ENCODE measurements around the gene MORN3.
A peak's percentile ranks its signal among the peaks of the same experiment; 100 is the strongest.

The MORN3 gene

DNA sequence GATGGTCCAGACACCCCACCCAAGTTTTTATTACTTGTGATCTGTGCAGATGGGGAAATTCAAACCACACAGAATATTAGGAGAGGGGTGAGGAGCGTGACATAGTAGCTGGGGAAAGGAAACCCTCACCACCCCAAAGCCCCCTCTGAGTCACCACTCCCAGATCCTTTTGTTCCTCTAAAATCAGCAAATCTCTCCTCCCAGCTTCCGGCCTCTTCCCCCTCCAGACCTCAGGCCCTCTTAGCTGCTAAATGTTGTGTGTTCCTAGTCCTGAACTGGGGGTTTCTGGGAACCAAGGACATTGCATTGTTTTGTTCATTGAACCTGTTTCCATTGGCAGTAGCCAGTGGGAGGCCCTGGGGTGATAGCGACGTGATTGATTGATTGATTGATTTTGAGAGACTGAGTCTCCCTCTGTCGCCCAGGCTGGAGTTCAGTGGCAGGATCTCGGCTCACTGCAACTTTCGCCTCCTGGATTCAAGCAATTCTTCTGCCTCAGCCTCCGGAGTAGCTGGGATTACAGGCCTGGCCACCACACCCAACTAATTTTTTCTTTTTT, 49.0 kb downstream of the MORN3 start:
- TF ChIP-seq SUZ12 (IDR thresholded peaks at IDR 0.05; ENCODE audit: extremely low read depth, insufficient read depth, insufficient read length) (no peak), YY1 (IDR thresholded peaks at IDR 0.05; ENCODE audit: insufficient read depth, insufficient read length) (no peak), ZNF274 (IDR thresholded peaks at IDR 0.05; ENCODE audit: low read depth, low read length) (no peak)
- Histone ChIP-seq H3K9me3 (ENCODE audit: insufficient read depth, low read length) (no peaks in the 10 kb centered on the region), H3K27me3 (ENCODE audit: insufficient read depth, insufficient read length) (no peaks in the 10 kb centered on the region), H3K9ac (ENCODE audit: insufficient read length, low read depth) (no peak overlapping the region), H3K4me3 (ENCODE audit: insufficient read length, low read depth) (no peak overlapping the region), H3K36me3 (ENCODE audit: insufficient read depth, insufficient read length, low read length) (no peaks in the 10 kb centered on the region), H3K4me1 (ENCODE audit: insufficient read depth, insufficient read length) (peaks cover 10% of the 10 kb centered on the region)
- DNase-seq (ENCODE audit: low read depth, low spot score): peak; percentile 81

DNA sequence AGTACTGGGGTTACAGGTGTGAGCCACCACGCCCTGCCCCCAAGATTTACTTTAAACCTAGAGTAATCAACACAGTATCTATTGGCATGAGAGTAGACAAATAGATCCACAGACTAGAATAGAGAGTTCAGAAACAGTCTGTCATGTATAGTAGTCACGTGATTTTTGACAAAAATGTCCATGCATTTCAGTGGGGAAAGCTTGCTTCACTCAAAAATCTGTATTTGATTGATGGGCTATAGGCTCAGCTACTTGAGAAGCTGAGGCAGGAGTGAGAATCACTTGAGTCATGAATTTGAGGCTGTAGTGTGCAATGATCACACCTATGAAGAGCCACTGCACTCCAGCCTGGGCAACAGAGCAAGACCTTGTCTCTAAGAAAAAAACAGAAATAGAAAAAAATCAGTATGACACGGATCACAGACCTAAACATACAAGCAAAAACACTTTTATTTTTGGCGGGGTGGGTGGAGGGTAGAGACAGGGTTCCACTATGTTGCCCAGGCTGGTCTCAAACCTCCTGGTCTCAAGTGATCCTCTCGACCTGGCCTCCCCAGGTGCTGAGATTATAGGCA, 50.7 kb downstream of the MORN3 start:
- Histone ChIP-seq H3K27me3 (ENCODE audit: insufficient read depth, insufficient read length) (no peaks in the 10 kb centered on the region), H3K4me3 (ENCODE audit: insufficient read length, low read depth) (no peak overlapping the region), H3K4me1 (ENCODE audit: insufficient read depth, insufficient read length) (peaks cover 10% of the 10 kb centered on the region), H3K9me3 (ENCODE audit: insufficient read depth, low read length) (no peaks in the 10 kb centered on the region), H3K9ac (ENCODE audit: insufficient read length, low read depth) (no peak overlapping the region), H3K36me3 (ENCODE audit: insufficient read depth, insufficient read length, low read length) (no peaks in the 10 kb centered on the region)
- TF ChIP-seq SUZ12 (IDR thresholded peaks at IDR 0.05; ENCODE audit: extremely low read depth, insufficient read depth, insufficient read length) (no peak), ZNF274 (IDR thresholded peaks at IDR 0.05; ENCODE audit: low read depth, low read length) (no peak), YY1 (IDR thresholded peaks at IDR 0.05; ENCODE audit: insufficient read depth, insufficient read length) (no peak)
- DNase-seq (ENCODE audit: low read depth, low spot score): no peak

DNA sequence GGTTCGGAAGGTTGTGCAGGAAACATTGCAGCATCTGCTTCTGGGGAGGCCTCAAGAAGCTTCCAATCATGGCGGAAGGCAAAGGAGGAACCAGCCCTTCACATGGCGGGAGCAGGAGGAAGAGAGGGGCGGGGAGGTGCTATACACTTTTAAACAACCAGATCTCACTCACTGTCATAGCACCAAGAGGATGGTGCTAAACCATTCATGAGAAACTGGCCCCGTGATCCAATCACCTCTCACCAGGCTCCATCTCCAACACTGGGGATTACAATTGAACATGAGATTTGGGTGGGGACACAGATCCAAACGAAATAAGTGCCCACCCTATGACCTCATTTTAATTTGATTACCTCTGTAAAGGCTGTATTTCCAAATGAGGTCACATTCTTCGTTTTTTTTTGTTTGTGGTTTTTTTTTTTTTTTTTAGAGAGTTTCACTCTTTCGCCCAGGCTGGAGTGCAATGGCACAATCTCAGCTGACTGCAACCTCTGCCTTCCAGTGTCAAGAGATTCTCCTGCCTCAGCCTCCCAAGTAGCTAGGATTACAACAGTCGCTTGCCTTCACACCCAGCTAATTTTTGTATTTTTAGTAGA, 54.5 kb downstream of the MORN3 start:
- H3K36me3 ChIP-seq (ENCODE audit: insufficient read depth, insufficient read length, low read length): no peaks in the 10 kb centered on the region
- H3K9ac ChIP-seq (ENCODE audit: insufficient read length, low read depth): no peak overlapping the region
- no peaks in the 10 kb centered on the region for H3K9me3 ChIP-seq (ENCODE audit: insufficient read depth, low read length)
- no peak overlapping the region for H3K4me3 ChIP-seq (ENCODE audit: insufficient read length, low read depth)
- TF ChIP-seq ZNF274 (IDR thresholded peaks at IDR 0.05; ENCODE audit: low read depth, low read length): no peak
- TF ChIP-seq YY1 (IDR thresholded peaks at IDR 0.05; ENCODE audit: insufficient read depth, insufficient read length): no peak
- TF ChIP-seq SUZ12 (IDR thresholded peaks at IDR 0.05; ENCODE audit: extremely low read depth, insufficient read depth, insufficient read length): no peak
- DNase-seq (ENCODE audit: low read depth, low spot score): no peak
- H3K4me1 ChIP-seq (ENCODE audit: insufficient read depth, insufficient read length): peaks cover 16% of the 10 kb centered on the region
- H3K27me3 ChIP-seq (ENCODE audit: insufficient read depth, insufficient read length): no peaks in the 10 kb centered on the region

DNA sequence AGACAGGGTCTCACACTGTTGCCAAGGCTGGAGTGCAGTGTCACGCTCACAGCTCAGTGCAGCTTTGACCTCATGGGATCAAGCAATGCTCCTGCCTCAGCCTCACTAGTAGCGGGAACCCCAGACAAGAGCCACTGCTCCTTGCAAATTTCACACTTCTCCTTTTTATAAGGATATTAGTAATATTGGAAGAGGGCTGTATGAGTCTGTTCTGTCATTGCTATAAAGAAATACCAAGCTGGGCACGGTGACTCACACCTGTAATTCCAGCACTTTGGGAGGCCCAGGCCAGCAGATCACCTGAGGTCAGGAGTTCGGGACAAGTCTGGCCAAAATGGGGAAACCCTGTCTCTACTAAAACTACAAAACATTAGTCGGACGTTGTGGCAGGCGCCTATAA, 56.0 kb downstream of the MORN3 start:
- no peaks in the 10 kb centered on the region for H3K27me3 ChIP-seq (ENCODE audit: insufficient read depth, insufficient read length)
- H3K9me3 ChIP-seq (ENCODE audit: insufficient read depth, low read length): no peaks in the 10 kb centered on the region
- DNase-seq (ENCODE audit: low read depth, low spot score): no peak
- TF ChIP-seq SUZ12 (IDR thresholded peaks at IDR 0.05; ENCODE audit: extremely low read depth, insufficient read depth, insufficient read length) (no peak), ZNF274 (IDR thresholded peaks at IDR 0.05; ENCODE audit: low read depth, low read length) (no peak), YY1 (IDR thresholded peaks at IDR 0.05; ENCODE audit: insufficient read depth, insufficient read length) (no peak)
- no peak overlapping the region for H3K9ac ChIP-seq (ENCODE audit: insufficient read length, low read depth)
- no peaks in the 10 kb centered on the region for H3K36me3 ChIP-seq (ENCODE audit: insufficient read depth, insufficient read length, low read length)
- no peak overlapping the region for H3K4me3 ChIP-seq (ENCODE audit: insufficient read length, low read depth)
- H3K4me1 ChIP-seq (ENCODE audit: insufficient read depth, insufficient read length): peaks cover 11% of the 10 kb centered on the region

DNA sequence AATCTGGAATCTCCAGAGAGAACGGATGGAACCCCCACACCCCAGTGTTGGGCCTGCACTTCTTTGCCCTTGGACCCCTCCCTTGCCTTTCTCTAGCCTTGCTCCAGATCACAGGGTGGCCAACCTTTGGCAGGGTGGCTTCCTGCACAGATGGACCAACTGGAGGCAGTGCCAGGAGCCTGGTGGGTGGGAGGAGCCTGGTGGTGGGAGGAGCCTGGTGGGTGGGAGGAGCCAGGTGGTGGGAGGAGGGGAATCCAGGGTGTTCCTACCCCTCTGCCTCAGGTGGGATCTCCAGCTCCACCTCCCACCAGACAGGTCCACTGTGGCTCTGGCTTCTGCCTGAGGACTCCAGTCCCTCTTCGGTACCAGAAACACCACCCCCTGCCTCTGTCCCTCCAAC, 58.1 kb downstream of the MORN3 start:
- Histone ChIP-seq H3K9ac (ENCODE audit: insufficient read length, low read depth) (peak overlapping the region; percentile 17), H3K9me3 (ENCODE audit: insufficient read depth, low read length) (no peaks in the 10 kb centered on the region), H3K27me3 (ENCODE audit: insufficient read depth, insufficient read length) (no peaks in the 10 kb centered on the region), H3K36me3 (ENCODE audit: insufficient read depth, insufficient read length, low read length) (no peaks in the 10 kb centered on the region), H3K4me1 (ENCODE audit: insufficient read depth, insufficient read length) (peaks cover 6% of the 10 kb centered on the region), H3K4me3 (ENCODE audit: insufficient read length, low read depth) (no peak overlapping the region)
- TF ChIP-seq YY1 (IDR thresholded peaks at IDR 0.05; ENCODE audit: insufficient read depth, insufficient read length) (no peak), SUZ12 (IDR thresholded peaks at IDR 0.05; ENCODE audit: extremely low read depth, insufficient read depth, insufficient read length) (no peak), ZNF274 (IDR thresholded peaks at IDR 0.05; ENCODE audit: low read depth, low read length) (no peak)
- DNase-seq (ENCODE audit: low read depth, low spot score): no peak

DNA sequence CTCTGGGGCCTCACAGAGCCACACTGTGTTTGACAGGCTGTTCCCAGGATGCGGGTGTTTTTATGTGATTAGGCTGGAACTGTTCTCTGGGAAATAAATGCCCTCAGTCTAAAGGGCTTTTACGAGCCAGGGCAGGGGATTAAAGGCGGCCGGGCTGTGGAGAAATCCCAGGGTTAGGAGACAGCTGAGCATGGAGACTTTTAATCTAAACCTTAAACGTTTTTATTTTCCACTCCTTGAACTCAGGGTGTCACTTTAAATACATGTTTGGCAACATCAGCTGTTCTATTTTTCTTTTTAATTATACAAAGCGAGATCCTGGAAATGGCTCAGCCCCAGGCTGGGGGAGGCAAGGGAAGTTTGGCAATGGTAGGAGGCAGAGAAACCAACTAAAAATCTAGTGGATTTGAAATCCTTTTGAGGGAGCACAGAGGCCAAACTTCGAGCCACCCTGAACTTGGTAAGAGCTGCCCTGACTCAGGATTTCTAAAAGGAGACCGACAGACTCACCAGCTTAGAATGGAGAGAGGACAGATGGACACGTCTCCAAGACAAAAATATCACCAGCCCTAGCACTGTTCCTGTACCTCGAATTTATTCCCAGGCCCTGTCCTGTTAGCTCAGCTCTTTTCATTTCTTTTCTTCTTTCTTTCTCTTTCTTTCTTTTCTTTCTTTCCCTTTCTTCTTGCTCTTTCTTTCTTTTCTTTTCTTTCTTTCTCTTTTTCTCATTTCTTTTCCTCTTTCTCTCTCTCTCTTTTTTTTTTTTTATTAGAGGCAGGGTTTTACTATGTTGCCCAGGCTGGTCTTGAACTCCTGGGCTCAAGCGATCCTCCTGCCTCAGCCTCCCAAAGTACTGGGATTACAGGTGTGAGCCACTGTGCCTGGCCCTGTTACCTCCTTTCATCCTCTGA, 59.0 kb downstream of the MORN3 start:
- Histone ChIP-seq H3K36me3 (ENCODE audit: insufficient read depth, insufficient read length, low read length) (no peaks in the 10 kb centered on the region), H3K27me3 (ENCODE audit: insufficient read depth, insufficient read length) (no peaks in the 10 kb centered on the region), H3K4me1 (ENCODE audit: insufficient read depth, insufficient read length) (peaks cover 6% of the 10 kb centered on the region), H3K9ac (ENCODE audit: insufficient read length, low read depth) (no peak overlapping the region), H3K9me3 (ENCODE audit: insufficient read depth, low read length) (no peaks in the 10 kb centered on the region), H3K4me3 (ENCODE audit: insufficient read length, low read depth) (no peak overlapping the region)
- no peak for TF ChIP-seq YY1 (IDR thresholded peaks at IDR 0.05; ENCODE audit: insufficient read depth, insufficient read length)
- no peak for TF ChIP-seq ZNF274 (IDR thresholded peaks at IDR 0.05; ENCODE audit: low read depth, low read length)
- no peak for TF ChIP-seq SUZ12 (IDR thresholded peaks at IDR 0.05; ENCODE audit: extremely low read depth, insufficient read depth, insufficient read length)
- no peak for DNase-seq (ENCODE audit: low read depth, low spot score)

DNA sequence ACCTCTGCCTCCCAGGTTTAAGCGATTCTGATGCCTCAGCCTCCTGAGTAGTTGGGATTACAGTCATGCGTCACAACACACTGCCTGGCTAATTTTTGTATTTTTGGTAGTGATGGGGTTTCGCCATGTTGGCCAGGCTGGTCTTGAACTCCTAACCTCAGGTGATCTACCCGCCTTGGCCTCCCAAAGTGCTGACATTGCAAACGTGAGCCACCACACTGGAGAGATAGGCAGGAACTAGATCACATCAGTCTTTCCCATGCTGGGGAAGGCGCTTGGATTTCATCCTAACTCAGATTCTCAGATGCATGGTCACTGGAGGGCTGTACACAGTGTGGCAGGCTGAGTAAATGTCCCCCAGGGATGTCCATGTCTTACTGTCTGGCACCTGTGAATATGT, 61.2 kb downstream of the MORN3 start:
- TF ChIP-seq ZNF274 (IDR thresholded peaks at IDR 0.05; ENCODE audit: low read depth, low read length) (no peak), SUZ12 (IDR thresholded peaks at IDR 0.05; ENCODE audit: extremely low read depth, insufficient read depth, insufficient read length) (no peak), YY1 (IDR thresholded peaks at IDR 0.05; ENCODE audit: insufficient read depth, insufficient read length) (no peak)
- H3K4me1 ChIP-seq (ENCODE audit: insufficient read depth, insufficient read length): peaks cover 6% of the 10 kb centered on the region
- no peaks in the 10 kb centered on the region for H3K36me3 ChIP-seq (ENCODE audit: insufficient read depth, insufficient read length, low read length)

More for the DNA sequence above, 61.2 kb downstream of the MORN3 start:
- Histone ChIP-seq H3K9ac (ENCODE audit: insufficient read length, low read depth) (no peak overlapping the region), H3K4me3 (ENCODE audit: insufficient read length, low read depth) (no peak overlapping the region), H3K9me3 (ENCODE audit: insufficient read depth, low read length) (no peaks in the 10 kb centered on the region), H3K27me3 (ENCODE audit: insufficient read depth, insufficient read length) (no peaks in the 10 kb centered on the region)
- no peak for DNase-seq (ENCODE audit: low read depth, low spot score)

Measured in NT2/D1 (cell line).